ENCODE measurements around the gene ITGA1.

DNA sequence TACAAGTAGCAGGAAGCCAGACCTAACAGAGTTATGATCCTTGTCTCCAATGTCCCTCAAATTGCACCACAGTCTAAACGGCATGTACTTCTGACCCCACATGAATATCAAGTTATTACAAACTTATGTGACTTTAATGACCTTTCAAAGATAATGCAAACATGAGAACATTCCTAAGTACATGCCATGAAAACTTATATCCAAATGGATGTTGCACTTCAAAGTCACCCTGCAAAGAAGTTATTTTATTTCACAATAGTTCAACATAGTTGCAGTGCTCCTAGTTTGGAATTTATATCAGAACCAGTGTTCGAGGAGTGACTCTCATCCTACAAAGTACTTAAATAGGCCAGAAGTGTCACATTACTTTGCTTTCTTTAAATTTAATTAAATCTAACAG is 41.2 kb upstream of the ITGA1 start:
- no peak for TF ChIP-seq POLR2A (IDR thresholded peaks at IDR 0.05)
- TF ChIP-seq, protein P1, sequence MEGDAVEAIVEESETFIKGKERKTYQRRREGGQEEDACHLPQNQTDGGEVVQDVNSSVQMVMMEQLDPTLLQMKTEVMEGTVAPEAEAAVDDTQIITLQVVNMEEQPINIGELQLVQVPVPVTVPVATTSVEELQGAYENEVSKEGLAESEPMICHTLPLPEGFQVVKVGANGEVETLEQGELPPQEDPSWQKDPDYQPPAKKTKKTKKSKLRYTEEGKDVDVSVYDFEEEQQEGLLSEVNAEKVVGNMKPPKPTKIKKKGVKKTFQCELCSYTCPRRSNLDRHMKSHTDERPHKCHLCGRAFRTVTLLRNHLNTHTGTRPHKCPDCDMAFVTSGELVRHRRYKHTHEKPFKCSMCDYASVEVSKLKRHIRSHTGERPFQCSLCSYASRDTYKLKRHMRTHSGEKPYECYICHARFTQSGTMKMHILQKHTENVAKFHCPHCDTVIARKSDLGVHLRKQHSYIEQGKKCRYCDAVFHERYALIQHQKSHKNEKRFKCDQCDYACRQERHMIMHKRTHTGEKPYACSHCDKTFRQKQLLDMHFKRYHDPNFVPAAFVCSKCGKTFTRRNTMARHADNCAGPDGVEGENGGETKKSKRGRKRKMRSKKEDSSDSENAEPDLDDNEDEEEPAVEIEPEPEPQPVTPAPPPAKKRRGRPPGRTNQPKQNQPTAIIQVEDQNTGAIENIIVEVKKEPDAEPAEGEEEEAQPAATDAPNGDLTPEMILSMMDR (IDR thresholded peaks at IDR 0.05), result no peak
